ENCODE results near the gene CTBP2. TPM values are rescaled to one million over a fixed set of nuclear protein-coding genes. Genes with fewer than 3 reads are reported as not detected.
A peak's percentile ranks its signal among the peaks of the same experiment; 100 is the strongest.

The CTBP2 gene
- total and polyA plus RNA-seq, 11 donors = 10.1 to 45.5 (median 29.1) TPM

GRCh38 chr10:124994573-124995473 is 165.5 kb downstream of the CTBP2 start:
- Histone ChIP-seq H3K27me3 (no peaks in the 10 kb centered on the region), H3K27ac (peak overlapping the region in 1 of 12 donors; percentile 15), H3K4me3 (no peak overlapping the region), H3K9me3 (no peaks in the 10 kb centered on the region), H3K36me3 (peaks cover 0 to 96% (median 84%) of the 10 kb centered on the region in 9 donors), H3K4me1 (peaks cover 0 to 34% (median 20%) of the 10 kb centered on the region in 12 donors)
- intact Hi-C loops (cut with DNase I) = loop anchor here in 8 of 10 donors (5.0 to 10.0 kb wide), 8 partner anchors 52 to 350 kb away; no protein-coding TSS in a partner anchor
- DNase-seq (no peak), ATAC-seq (no peak)
- WGBS, 4 donors = 77 to 84% (median 83%) methylated on average over 19 to 31 of the region's 31 CpGs
- TF ChIP-seq POLR2A (IDR thresholded peaks at IDR 0.05) = no peak
- TF ChIP-seq, protein P1, sequence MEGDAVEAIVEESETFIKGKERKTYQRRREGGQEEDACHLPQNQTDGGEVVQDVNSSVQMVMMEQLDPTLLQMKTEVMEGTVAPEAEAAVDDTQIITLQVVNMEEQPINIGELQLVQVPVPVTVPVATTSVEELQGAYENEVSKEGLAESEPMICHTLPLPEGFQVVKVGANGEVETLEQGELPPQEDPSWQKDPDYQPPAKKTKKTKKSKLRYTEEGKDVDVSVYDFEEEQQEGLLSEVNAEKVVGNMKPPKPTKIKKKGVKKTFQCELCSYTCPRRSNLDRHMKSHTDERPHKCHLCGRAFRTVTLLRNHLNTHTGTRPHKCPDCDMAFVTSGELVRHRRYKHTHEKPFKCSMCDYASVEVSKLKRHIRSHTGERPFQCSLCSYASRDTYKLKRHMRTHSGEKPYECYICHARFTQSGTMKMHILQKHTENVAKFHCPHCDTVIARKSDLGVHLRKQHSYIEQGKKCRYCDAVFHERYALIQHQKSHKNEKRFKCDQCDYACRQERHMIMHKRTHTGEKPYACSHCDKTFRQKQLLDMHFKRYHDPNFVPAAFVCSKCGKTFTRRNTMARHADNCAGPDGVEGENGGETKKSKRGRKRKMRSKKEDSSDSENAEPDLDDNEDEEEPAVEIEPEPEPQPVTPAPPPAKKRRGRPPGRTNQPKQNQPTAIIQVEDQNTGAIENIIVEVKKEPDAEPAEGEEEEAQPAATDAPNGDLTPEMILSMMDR (IDR thresholded peaks at IDR 0.05) = no peak

- no peak for TF ChIP-seq POLR2A (IDR thresholded peaks at IDR 0.05)
- TF ChIP-seq, protein P1 (IDR thresholded peaks at IDR 0.05) = no peak
- H3K4me3 ChIP-seq = no peak overlapping the region
- H3K9me3 ChIP-seq = no peaks in the 10 kb centered on the region
- 83 to 92% (median 88%) methylated on average over 19 to 21 of the region's 21 CpGs for WGBS, 4 donors
- intact Hi-C loops (cut with DNase I) = loop anchor here in 9 of 10 donors (2.0 to 10.0 kb wide), 10 partner anchors 53 to 351 kb away; no protein-coding TSS in a partner anchor
- DNase-seq (no peak), ATAC-seq (no peak)
- H3K27ac ChIP-seq = no peak overlapping the region
- no peaks in the 10 kb centered on the region for H3K27me3 ChIP-seq
- H3K36me3 ChIP-seq = peaks cover 0 to 99% (median 91%) of the 10 kb centered on the region in 9 donors
- peaks cover 0 to 30% (median 12%) of the 10 kb centered on the region in 12 donors for H3K4me1 ChIP-seq
These were observed 166.5 kb downstream of the CTBP2 start for GRCh38 chr10:124993736-124994451.

GRCh38 chr10:124993345-124993708 is 167.0 kb downstream of the CTBP2 start:
- ATAC-seq = no peak
- peak overlapping the region in 3 of 12 donors; percentile 1 to 22 (median 10) for H3K27ac ChIP-seq

More at GRCh38 chr10:124993345-124993708, 167.0 kb downstream of the CTBP2 start:
- intact Hi-C loops (cut with DNase I) = loop anchor here in 9 of 10 donors (2.0 to 10.0 kb wide), 10 partner anchors 54 to 351 kb away; no protein-coding TSS in a partner anchor
- Histone ChIP-seq H3K4me3 (no peak overlapping the region), H3K36me3 (peaks cover 0 to 99% (median 95%) of the 10 kb centered on the region in 9 donors), H3K9me3 (no peaks in the 10 kb centered on the region), H3K27me3 (no peaks in the 10 kb centered on the region), H3K4me1 (peaks cover 0 to 25% (median 7%) of the 10 kb centered on the region in 12 donors)
- 92 to 95% (median 94%) methylated on average over 4 of the region's 4 CpGs for WGBS, 4 donors
- TF ChIP-seq, protein P1 (IDR thresholded peaks at IDR 0.05) = no peak
- TF ChIP-seq POLR2A (IDR thresholded peaks at IDR 0.05) = no peak
- DNase-seq = no peak
